Hematopoietic multipotent progenitor cell treated with erythropoietin and hydrocortisone succinate and interleukin-3 and kit ligand, for 15 days (in vitro differentiated cells): ENCODE measurements around the gene TBC1D5.
A peak's percentile ranks its signal among the peaks of the same experiment; 100 is the strongest.
"Not testable (repeated sequence)": the region's sequence is repeated elsewhere in the genome, so short reads cannot be mapped to it uniquely, and the experiment has no call there.

ENCODE experiments used
- DNase-seq: peaks from one replicate; pipeline ENCODE4 v3.0.0-alpha.2; 2015; ENCODE audit warnings: low spot score

The TBC1D5 gene

DNA sequence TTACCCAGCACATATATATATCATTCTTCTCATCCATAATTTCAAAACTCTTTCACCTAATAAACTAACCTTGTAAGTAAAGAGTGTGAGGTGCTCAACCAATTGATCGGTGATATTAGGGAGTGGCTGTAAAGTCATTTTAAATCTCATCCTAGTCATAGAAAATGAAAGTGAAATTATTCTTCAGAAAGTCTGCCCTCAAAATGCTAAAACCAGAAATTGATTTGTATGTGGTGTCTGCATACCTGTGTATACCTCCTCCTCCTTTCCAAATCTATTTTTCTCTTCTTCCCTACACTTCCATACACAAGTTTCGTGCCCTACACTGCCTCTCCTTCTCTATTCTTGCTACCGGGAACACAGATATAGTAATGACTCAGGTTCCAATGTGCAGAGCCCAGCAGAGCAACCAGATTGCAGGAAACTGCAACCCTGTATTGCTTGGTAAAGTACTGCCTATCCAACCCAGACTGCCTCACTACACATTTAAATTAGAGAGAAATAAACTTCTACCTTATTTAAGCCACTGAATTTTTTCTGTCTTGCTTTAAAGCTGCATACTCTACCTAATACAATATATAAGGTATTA, 7.4 kb upstream of the TBC1D5 start:
- no peak for DNase-seq

DNA sequence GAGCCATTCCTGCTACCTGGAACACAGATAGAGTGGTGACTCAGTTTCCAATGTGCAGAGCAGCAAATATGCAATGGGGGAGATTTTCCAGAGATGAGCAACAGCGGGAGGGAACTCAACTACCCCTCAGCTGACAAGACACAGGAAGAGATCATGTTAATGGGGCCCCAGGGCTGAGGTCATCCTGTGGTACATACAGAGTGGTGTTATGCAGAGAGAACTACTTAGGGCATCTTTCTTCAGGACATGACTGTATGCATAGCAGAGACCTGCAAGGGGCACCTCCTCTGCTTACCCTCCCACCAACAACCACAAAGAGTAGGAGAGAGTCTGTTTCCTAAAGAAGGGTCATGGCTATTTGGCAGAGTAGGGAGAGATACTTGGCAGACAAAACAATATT, 6.8 kb upstream of the TBC1D5 start:
- DNase-seq, result no peak

DNA sequence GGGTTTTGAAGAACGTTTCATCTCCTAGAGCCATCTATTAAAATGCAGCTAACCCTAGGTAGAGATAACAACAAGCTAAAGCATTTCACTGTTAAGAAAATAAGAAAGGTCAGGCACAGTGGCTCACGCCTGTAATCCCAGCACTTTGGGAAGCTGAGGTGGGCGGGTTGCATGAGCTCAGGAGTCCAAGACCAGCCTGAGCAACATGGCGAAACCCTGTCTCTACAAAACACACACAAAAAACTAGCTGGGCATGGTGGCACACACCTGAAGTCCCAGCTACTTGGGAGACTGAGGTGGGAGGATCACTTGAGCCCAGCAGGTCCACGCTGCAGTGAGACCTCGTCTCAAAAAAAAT, 5.4 kb upstream of the TBC1D5 start:
- no peak for DNase-seq

- DNase-seq, result no peak
Measured at GRCh38 chr3:17747174-17747889, 4.9 kb upstream of the TBC1D5 start.

GRCh38 chr3:17745894-17746293, 3.5 kb upstream of the TBC1D5 start:
- DNase-seq, result no peak

- DNase-seq, result no peak
Measured at GRCh38 chr3:17745301-17745700, 2.9 kb upstream of the TBC1D5 start.

DNA sequence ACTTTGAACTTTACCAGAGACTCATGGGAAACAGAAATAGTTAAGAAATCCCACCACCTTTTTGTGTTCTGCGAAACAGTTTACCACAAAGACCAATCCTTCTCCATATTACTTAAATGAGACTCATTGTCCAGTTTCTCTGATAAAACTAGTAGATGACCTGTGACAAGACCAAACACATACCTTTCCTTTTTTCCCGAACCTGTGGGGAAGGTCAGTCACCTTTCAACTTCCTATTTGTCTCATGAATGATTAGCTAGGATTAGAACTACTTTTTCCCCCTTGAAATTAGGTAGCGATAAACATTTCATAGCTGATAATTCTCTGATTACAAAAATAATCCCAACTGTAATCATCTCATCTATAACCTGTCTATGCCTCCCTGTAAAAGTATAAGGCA, 2.3 kb upstream of the TBC1D5 start:
- no peak for DNase-seq

GRCh38 chr3:17743658-17743995, 1.2 kb upstream of the TBC1D5 start:
- DNase-seq, result no peak

- no peak for DNase-seq
Measured at GRCh38 chr3:17742880-17743657, 638 bp upstream of the TBC1D5 start.

- peak; percentile 23 for DNase-seq
Measured at GRCh38 chr3:17741621-17742101, 770 bp downstream of the TBC1D5 start.

DNA sequence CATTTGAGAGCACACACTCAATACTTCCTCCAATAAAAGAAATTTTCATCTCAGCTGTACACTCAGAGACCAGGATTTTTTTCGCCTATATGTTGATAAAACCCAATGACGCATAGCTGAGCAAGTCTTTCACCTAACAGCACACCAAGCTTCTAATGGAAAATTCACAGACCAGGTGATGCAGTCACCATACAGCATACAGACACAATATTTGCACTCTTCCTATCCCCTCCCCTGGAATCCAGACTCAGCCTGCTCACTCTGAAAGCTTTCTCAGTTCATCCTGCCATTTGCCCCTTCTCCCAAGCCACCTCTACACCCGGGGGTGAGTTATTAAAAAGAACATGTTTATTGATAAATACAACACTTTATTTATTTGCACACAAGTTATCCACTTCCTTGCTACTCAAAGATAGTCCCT, 1.7 kb downstream of the TBC1D5 start:
- DNase-seq, result peak; percentile 48

DNA sequence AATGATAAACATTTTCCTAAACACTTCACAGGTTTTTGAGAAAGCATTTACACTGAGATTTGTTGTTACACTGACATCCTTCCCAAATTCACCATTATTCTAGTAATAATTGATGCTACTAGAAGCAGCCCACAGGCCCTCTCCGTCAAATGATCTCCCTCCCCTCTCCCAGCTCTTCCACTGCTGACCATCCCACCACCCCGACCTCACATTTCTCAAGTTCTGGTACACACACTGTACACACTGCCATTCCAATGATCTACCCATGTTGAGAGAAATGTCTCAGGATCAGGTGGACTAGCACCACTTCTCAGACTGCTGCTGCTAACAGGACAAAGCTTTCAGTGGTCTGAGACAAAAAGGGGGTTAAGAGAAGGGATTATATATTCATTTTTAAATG, 3.5 kb downstream of the TBC1D5 start:
- DNase-seq, result no peak

- no peak for DNase-seq
Measured at GRCh38 chr3:17738219-17738618, 4.2 kb downstream of the TBC1D5 start.

DNA sequence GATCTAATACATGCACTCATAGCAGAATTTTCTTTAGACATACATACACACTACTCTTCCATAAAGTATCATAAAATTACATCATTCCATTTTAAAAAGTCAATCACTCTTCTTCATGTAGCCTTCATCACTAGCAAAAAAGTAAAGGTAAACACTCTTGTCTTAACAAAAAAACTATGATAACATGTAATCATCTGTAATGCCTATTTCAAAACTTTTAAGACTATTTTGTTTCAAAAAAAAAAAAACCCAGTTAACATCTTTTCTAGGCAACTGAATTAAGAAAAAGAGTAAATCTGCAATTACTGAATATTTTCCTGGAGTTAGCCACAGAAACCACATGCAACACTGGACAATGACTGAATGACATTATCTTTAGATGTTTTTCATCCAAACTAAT, 4.8 kb downstream of the TBC1D5 start:
- no peak for DNase-seq

DNA sequence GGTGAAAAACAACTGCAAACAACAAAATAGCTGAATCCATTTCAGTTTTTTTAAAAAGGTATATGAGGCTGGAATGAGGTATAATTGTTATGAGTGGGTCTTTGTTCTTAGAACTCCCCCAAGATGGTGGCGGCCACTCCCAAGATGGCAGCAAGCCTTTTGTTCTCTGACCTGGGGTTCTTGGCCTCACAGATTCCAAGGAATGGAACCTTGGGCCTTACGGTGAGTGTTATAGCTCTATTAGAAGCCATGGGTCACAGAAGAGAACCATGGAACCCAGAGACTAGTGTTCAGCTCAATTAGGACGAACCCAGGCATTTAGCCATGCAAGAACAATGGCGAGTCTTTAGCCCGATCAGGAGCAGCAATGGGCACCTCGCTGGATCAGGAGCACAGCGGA, 7.1 kb downstream of the TBC1D5 start:
- DNase-seq, result not testable (repeated sequence)

GRCh38 chr3:17733768-17734167, 8.7 kb downstream of the TBC1D5 start:
- DNase-seq, result no peak

- DNase-seq, result peak; percentile 37
Measured at GRCh38 chr3:17733215-17733614, 9.2 kb downstream of the TBC1D5 start.

DNA sequence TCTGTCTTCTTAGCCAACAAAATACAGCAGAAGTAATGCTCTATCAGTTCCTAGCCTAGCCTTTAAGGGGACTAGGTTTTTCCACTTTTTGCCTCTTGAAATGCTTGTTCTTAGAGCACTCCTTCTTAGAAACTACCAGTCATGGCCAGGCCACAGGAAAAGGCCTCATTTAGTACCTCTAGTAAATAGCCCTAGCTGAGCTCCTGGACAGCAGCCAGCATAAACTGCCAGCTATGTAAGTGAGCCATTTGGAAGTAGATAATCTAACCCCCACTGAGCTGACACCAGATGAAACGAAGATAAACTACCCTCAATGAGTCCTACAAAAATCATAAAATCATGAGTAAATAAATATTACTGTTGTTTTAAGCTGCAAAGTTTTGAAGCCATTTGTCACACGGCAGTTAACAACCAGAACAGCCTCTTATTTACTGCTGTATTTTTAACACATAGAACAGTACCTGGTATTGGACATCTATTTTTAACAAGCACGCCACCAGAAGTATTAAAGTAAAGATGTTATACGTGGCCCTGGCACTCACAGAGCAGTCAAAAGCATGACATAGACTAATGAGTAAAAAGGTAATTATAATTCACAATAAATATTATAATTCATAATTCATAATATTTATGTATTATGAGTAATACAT, 12.0 kb downstream of the TBC1D5 start:
- peak; percentile 71 for DNase-seq

DNA sequence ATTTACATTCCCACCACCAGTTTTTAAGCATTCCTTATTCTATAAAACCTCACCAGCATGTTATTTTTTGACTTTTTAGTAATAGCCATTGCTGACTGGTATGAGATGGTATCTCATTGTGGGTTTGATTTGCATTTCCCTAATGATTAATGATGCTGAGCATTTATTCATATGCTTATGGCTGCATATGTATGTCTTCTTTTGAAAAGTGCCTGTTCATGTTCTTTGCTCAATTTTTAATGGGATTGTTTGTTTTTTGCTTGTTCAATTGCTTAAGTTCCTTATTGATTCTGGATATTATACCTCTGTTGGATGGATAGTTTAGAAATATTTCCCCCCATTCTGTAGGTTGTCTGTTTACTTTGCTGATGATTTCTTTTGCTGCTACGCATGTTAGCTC, 16.1 kb downstream of the TBC1D5 start:
- no peak for DNase-seq

DNA sequence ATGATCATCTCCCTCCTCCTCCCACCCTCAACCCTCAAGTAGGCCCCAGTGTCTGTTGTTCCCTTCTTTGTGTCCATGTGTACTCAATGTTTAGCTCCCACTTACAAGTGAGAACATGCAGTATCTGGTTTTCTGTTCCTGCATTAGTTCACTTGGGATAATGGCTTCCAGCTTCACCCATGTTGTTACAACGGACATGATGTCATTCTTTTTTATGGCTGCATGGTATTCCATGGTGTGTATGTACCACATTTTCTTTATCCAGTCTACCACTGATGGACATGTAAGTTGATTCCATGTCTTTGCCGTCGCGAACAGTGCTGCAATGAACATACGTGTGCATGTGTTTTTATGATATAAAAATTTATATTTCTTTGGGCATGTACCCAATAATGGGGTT, 16.6 kb downstream of the TBC1D5 start:
- not testable (repeated sequence) for DNase-seq

- DNase-seq, result no peak
Measured at GRCh38 chr3:17724948-17725347, 17.5 kb downstream of the TBC1D5 start.

GRCh38 chr3:17724122-17724521, 18.3 kb downstream of the TBC1D5 start:
- no peak for DNase-seq

DNA sequence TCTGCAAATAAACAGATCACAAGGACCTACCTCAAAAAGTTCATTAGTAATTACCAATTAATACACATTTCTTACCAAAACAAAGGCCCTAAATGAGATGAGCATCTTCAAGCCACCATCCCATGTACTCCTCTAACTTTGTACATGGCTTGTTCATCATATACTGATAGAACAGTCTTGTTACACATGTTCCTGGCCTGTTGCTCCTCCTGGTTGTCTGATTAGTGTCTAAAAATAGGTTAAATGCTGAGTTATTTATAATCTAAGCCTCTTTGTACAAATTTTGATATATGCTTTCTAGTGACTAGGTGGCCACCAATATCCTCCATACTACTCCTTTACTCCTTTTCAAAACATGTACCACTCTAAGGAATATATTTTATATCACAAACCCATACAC, 25.0 kb downstream of the TBC1D5 start:
- DNase-seq, result no peak
